ENCODE measurements around the gene UBE2I. TPM values are rescaled to one million over a fixed set of nuclear protein-coding genes. Genes with fewer than 3 reads are reported as not detected.

Gene UBE2I
- total RNA-seq, 1 experiment from 2014 or later = 290 TPM

DNA sequence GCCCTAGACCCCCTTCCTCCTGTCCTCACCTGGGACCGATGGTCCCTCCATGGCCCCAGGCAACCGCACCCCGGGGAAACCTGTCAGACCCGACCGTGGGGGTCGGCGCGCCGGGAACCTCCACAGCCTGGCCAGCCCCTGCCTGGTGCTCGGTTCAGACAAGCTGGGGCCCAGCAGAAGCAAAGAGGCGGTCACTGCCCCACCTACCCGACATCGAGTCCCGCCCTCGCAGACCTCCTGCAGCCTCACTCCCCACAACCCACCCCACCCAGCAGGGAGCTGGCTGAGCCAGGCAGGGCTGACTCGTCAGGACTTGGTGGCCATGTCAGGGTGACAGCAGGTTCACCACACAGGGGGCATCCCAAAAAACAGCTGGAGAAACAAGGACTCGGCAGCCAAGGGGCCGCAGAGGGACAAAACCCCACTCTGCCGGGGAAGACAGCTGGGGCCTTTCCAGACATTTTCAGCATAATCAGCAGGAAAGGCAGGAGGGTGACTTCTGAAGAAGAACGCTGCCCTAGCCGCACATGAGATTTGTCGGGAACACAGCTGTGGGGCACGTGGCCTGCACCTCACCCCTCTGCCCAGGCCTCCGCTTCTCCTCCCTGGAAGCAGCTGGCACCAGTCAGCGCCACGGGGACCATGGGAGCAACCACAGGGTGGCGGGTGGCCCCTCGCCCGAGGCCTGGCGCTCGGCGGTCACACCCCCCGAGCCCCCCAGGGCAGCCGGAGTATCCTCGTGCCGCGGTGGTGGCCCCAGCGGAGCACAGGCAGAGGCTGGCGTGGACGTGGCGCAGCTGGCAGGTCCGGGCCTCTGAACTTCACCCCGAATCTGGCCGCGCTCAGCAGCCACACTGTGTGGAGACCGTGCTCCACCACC, 65.2 kb downstream of the UBE2I start:
- H2BK120ac ChIP-seq (ENCODE audit: low read depth, low read length, poor library complexity, severe bottlenecking) = no peak overlapping the region
- no peaks in the 10 kb centered on the region for H3K27me3 ChIP-seq (ENCODE audit: insufficient read depth, low read length)
- peaks cover 14% of the 10 kb centered on the region for H3K23me2 ChIP-seq (ENCODE audit: insufficient read length, low read depth, low read length, poor library complexity, severe bottlenecking)
- H3K27me3 Mint-ChIP-seq (ENCODE audit: low read depth) = no peaks in the 10 kb centered on the region; the same call in 1 of the 2 replicates
- peaks cover 13% of the 10 kb centered on the region in 2 experiments for H3K4me1 Mint-ChIP-seq
- no peak overlapping the region for H3K9ac ChIP-seq (ENCODE audit: extremely low read depth, insufficient read length, low read length)
- peaks cover 0 to 12% (median 6%) of the 10 kb centered on the region in 3 experiments; a peak in 5 of 7 replicates for H3K36me3 Mint-ChIP-seq (ENCODE audit: insufficient read depth in 1 of 3, low read depth in 3 of 3)
- H2BK20ac ChIP-seq (ENCODE audit: low read depth, low read length, poor library complexity, severe bottlenecking) = no peak overlapping the region
- H3K27ac ChIP-seq (ENCODE audit: insufficient read length, low read depth, low read length) = no peak overlapping the region
- no peak overlapping the region for H2BK12ac ChIP-seq (ENCODE audit: insufficient read length, low read depth, low read length)
- no peak overlapping the region for H3K14ac ChIP-seq (ENCODE audit: insufficient read depth, low read length)
- H3K23ac ChIP-seq (ENCODE audit: insufficient read length, low read depth, low read length) = no peak overlapping the region
- peak overlapping the region in 1 of 3 experiments; percentile 89; a peak in 1 of 7 replicates for H3K27ac Mint-ChIP-seq
- no peaks in the 10 kb centered on the region for H3K9me3 Mint-ChIP-seq
- H4K8ac ChIP-seq (replicated peaks; ENCODE audit: insufficient read length, low read depth, low read length) = no peak overlapping the region
- H4K5ac ChIP-seq (ENCODE audit: insufficient read length, low read depth, low read length) = no peak overlapping the region
- H3K79me1 ChIP-seq (ENCODE audit: insufficient read depth, low read depth, low read length, poor library complexity, severe bottlenecking) = peaks cover 5% of the 10 kb centered on the region
- H3K18ac ChIP-seq (ENCODE audit: insufficient read length, low read depth, low read length) = no peak overlapping the region
- H3K4me2 ChIP-seq (ENCODE audit: insufficient read depth, insufficient read length, low read length) = no peak overlapping the region
- H3K56ac ChIP-seq (ENCODE audit: insufficient read length, low read depth, low read length) = no peak overlapping the region
- no peak overlapping the region for H3K4me3 Mint-ChIP-seq
- no peaks in the 10 kb centered on the region for H3K9me3 ChIP-seq (ENCODE audit: control insufficient read depth, low read depth, low read length)
- H3T11ph ChIP-seq (ENCODE audit: low read length) = no peak overlapping the region
- H4K20me1 ChIP-seq (ENCODE audit: control insufficient read depth, insufficient read depth, insufficient read length) = no peaks in the 10 kb centered on the region
- no peak overlapping the region for H2AK5ac ChIP-seq (ENCODE audit: insufficient read length, low read length)
- TF ChIP-seq, protein P1, sequence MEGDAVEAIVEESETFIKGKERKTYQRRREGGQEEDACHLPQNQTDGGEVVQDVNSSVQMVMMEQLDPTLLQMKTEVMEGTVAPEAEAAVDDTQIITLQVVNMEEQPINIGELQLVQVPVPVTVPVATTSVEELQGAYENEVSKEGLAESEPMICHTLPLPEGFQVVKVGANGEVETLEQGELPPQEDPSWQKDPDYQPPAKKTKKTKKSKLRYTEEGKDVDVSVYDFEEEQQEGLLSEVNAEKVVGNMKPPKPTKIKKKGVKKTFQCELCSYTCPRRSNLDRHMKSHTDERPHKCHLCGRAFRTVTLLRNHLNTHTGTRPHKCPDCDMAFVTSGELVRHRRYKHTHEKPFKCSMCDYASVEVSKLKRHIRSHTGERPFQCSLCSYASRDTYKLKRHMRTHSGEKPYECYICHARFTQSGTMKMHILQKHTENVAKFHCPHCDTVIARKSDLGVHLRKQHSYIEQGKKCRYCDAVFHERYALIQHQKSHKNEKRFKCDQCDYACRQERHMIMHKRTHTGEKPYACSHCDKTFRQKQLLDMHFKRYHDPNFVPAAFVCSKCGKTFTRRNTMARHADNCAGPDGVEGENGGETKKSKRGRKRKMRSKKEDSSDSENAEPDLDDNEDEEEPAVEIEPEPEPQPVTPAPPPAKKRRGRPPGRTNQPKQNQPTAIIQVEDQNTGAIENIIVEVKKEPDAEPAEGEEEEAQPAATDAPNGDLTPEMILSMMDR (conservative IDR thresholded peaks at IDR 0.05) = no peak
- no peak overlapping the region for H3K4ac ChIP-seq (ENCODE audit: low read depth, low read length)
- H2BK5ac ChIP-seq (ENCODE audit: insufficient read length, low read length) = no peak overlapping the region
- no peak overlapping the region for H4K91ac ChIP-seq (ENCODE audit: insufficient read length, low read depth, low read length)
- no peak for DNase-seq
- H2AFZ ChIP-seq (ENCODE audit: low read length) = no peak overlapping the region
- H3K4me1 ChIP-seq (ENCODE audit: insufficient read depth, low read length) = no peaks in the 10 kb centered on the region
- no CpG with 5 or more reads among the region's 46 CpGs for WGBS (ENCODE audit: extremely low coverage, insufficient read length, low lambda C conversion rate)
- no peak overlapping the region for H2BK15ac ChIP-seq (ENCODE audit: low read depth, low read length)
- peaks cover 3% of the 10 kb centered on the region; the same call in 1 of the 2 replicates for H3K79me2 ChIP-seq (ENCODE audit: insufficient read depth, low read length)

Data from H9 (cell line).